SK-N-MC (cell line): Measurements from ENCODE around the gene SLAMF1.

ENCODE experiments used
- DNase-seq: peaks from one replicate; pipeline ENCODE4 v3.0.0-alpha.2; 2011; ENCODE audit warnings: low read depth, low spot score
- H3K27ac ChIP-seq: fragments of 200-600 bp; sonication (generic); 2 replicates; pipeline ENCODE4 v1.5.1; 2016; ENCODE audit warnings: mixed run types
- H3K36me3 ChIP-seq: fragments of 200-600 bp; sonication (generic); 2 replicates; pipeline ENCODE4 v1.6.1; 2017; ENCODE audit warnings: antibody characterized with exemption, low read length, mixed read lengths; ENCODE audit not compliant: insufficient read depth
- H3K4me3 ChIP-seq: fragments of 200-600 bp; sonication (generic); 2 replicates; pipeline ENCODE4 v1.5.1; 2016
- H3K9ac ChIP-seq: fragments of 200-600 bp; sonication (generic); 2 replicates; pipeline ENCODE4 v1.8.0; 2017; ENCODE audit warnings: mixed run types, mixed read lengths; ENCODE audit not compliant: insufficient read length
- H3K9me3 ChIP-seq: fragments of 200-600 bp; sonication (generic); 2 replicates; pipeline ENCODE4 v1.6.1; 2017; ENCODE audit warnings: low read depth, mild to moderate bottlenecking, antibody characterized with exemption, low read length, moderate library complexity, mixed read lengths
- EZH2 ChIP-seq: fragments of 200-600 bp; sonication (generic); IDR thresholded peaks from one replicate; pipeline ENCODE4 v1.6.1; 2017; ENCODE audit warnings: antibody characterized with exemption
- FOXP2 ChIP-seq: optimal IDR thresholded peaks from 2 replicates; pipeline ENCODE3; 2011; ENCODE audit warnings: mild to moderate bottlenecking, moderate library complexity; ENCODE audit not compliant: insufficient read depth; ENCODE audit errors: extremely low read length, control extremely low read depth
- POLR2AphosphoS5 ChIP-seq: IDR thresholded peaks from 2 replicates; pipeline ENCODE4 v1.6.1; 2012; ENCODE audit warnings: mild to moderate bottlenecking, low read depth, low read length, borderline replicate concordance

The SLAMF1 gene

DNA sequence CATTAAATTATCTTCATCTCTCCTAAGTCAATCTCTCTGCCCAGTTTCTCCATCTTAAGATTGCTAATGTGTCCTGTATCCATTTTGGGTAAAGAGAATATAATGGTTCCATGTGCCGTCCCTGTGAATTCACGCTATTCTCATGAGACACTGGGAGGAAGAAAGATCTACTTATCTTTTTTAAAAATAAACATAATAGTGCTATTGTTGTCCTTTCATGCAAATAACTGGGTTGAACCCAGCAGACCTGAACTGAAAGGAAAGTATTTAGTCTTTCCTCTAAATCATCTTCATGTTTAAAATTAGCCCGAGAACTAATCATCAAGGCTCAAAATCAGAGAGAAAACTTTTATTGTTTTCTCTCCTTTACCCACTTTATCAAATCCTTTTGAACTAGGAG, 22.4 kb downstream of the SLAMF1 start:
- Histone ChIP-seq H3K36me3 (no peaks in the 10 kb centered on the region), H3K9ac (no peak overlapping the region), H3K27ac (no peak overlapping the region), H3K4me3 (no peak overlapping the region), H3K9me3 (no peaks in the 10 kb centered on the region)
- TF ChIP-seq POLR2AphosphoS5 (no peak), EZH2 (no peak), FOXP2 (no peak)
- DNase-seq = no peak

DNA sequence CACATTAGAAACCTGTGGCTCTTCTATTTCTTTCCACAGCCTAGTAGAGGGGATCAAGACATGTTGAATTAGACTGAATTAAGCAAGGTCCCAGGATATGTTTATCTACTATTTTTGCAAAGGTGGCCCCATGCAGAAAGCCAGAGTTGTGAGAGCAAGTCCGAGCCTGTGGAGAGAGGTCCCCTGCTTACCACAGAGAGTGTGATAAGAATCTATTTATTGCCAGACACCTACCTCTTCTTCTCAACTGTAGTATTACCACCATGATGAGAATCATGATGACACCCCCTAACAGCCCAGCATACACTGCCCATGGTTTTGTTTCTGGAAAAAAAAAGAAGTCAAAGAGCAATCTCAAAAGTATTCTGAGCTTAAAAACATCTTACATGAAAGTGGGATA, 23.0 kb downstream of the SLAMF1 start:
- Histone ChIP-seq H3K4me3 (no peak overlapping the region), H3K9ac (no peak overlapping the region), H3K27ac (no peak overlapping the region), H3K36me3 (no peaks in the 10 kb centered on the region), H3K9me3 (no peaks in the 10 kb centered on the region)
- no peak for DNase-seq
- no peak for TF ChIP-seq POLR2AphosphoS5
- TF ChIP-seq FOXP2 = no peak
- TF ChIP-seq EZH2 = no peak

GRCh38 chr1:160623227-160623633, 23.6 kb downstream of the SLAMF1 start:
- TF ChIP-seq FOXP2 (no peak), POLR2AphosphoS5 (no peak), EZH2 (no peak)
- no peaks in the 10 kb centered on the region for H3K9me3 ChIP-seq
- no peak overlapping the region for H3K9ac ChIP-seq
- no peak overlapping the region for H3K4me3 ChIP-seq
- H3K36me3 ChIP-seq = no peaks in the 10 kb centered on the region
- DNase-seq = no peak
- H3K27ac ChIP-seq = no peak overlapping the region

- Histone ChIP-seq H3K9me3 (no peaks in the 10 kb centered on the region), H3K27ac (no peak overlapping the region), H3K4me3 (no peak overlapping the region), H3K9ac (no peak overlapping the region), H3K36me3 (no peaks in the 10 kb centered on the region)
- no peak for DNase-seq
- TF ChIP-seq EZH2 (no peak), FOXP2 (no peak), POLR2AphosphoS5 (no peak)
These were observed 24.2 kb downstream of the SLAMF1 start for GRCh38 chr1:160622501-160623226.

DNA sequence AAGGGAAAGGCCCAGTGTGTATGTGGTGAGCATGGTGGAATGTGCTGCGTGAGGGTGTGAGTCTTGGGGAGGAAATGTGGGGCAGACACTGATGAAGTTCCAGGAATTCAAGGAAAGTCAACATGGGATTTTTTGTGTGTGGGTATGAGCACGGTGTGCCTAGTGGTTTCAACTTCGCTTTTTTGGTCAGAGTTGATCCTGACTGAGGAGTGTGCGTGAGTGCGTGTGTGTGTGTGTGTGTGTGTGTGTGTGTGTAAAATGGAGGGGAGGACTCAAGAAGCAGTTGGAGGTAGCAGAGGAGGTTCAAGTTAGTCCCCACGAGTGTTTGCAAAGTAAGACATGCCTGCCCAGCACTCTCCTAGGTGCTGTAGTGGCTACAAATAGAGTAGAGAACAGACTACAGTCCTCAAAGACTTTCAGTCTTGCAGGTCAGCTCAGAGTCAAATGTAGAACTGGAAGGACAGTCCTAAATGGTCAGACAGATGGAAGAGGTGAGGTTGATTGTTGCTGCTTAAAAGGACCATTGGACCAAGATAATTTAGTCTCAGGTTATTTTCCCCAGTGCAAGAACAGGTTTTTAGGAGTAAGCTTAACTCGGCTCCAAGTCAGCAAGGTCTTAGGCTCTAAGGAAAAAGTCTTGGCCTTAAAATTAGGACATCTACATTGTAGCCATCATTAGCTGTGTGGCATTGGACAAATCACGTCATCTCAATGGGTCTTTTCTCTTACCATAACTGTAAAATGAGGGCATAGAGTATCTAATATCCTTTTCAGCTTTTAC, 25.0 kb downstream of the SLAMF1 start:
- H3K36me3 ChIP-seq = no peaks in the 10 kb centered on the region
- no peaks in the 10 kb centered on the region for H3K9me3 ChIP-seq
- no peak overlapping the region for H3K9ac ChIP-seq
- DNase-seq = no peak
- no peak overlapping the region for H3K4me3 ChIP-seq
- TF ChIP-seq FOXP2 (no peak), POLR2AphosphoS5 (no peak), EZH2 (no peak)
- H3K27ac ChIP-seq = no peak overlapping the region

- H3K9me3 ChIP-seq = no peaks in the 10 kb centered on the region
- H3K4me3 ChIP-seq = no peak overlapping the region
- H3K9ac ChIP-seq = no peak overlapping the region
- no peaks in the 10 kb centered on the region for H3K36me3 ChIP-seq
- H3K27ac ChIP-seq = no peak overlapping the region
- no peak for TF ChIP-seq FOXP2
- no peak for TF ChIP-seq EZH2
- DNase-seq = no peak
These were observed 25.8 kb downstream of the SLAMF1 start for GRCh38 chr1:160620942-160621632.

GRCh38 chr1:160619742-160620277, 27.0 kb downstream of the SLAMF1 start:
- Histone ChIP-seq H3K4me3 (no peak overlapping the region), H3K9ac (no peak overlapping the region), H3K36me3 (no peaks in the 10 kb centered on the region), H3K27ac (no peak overlapping the region), H3K9me3 (no peaks in the 10 kb centered on the region)
- DNase-seq = no peak
- no peak for TF ChIP-seq FOXP2
- TF ChIP-seq POLR2AphosphoS5 = no peak
- no peak for TF ChIP-seq EZH2

DNA sequence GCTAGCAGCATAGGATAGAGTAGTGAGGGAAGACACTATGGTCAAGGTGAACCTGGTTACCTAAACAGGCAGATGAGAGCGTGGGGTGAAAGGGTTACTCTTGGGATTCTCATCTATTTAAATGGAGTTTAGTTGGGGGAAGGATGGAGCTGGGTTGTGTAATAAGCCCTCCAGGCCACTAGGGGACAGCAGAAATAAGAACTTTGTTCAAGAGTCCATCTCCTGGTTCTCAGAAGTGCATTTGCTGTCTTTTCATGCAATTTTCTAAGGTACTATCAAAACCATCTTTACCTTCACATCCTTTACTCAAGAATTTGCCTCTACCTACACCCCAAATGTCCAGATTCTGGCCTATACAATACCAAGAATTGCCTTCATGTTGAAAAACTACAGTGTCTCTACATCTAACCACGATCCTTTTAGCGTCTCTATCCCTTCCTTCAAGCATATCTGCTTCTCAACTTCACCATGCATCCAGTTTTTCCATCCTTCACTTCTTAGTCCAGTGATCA, 28.0 kb downstream of the SLAMF1 start:
- TF ChIP-seq FOXP2 = no peak
- no peak for TF ChIP-seq POLR2AphosphoS5
- no peak for TF ChIP-seq EZH2
- no peak overlapping the region for H3K9ac ChIP-seq
- H3K36me3 ChIP-seq = no peaks in the 10 kb centered on the region
- H3K9me3 ChIP-seq = no peaks in the 10 kb centered on the region
- H3K27ac ChIP-seq = no peak overlapping the region
- DNase-seq = no peak
- no peak overlapping the region for H3K4me3 ChIP-seq
